NCI-H1092 (cell line): Measurements from ENCODE around the gene GRHL1.

ENCODE experiments used
- DNase-seq: peaks from one replicate; lab custom pipeline; 2025; lab: John Stamatoyannopoulos, UW

Gene GRHL1

DNA sequence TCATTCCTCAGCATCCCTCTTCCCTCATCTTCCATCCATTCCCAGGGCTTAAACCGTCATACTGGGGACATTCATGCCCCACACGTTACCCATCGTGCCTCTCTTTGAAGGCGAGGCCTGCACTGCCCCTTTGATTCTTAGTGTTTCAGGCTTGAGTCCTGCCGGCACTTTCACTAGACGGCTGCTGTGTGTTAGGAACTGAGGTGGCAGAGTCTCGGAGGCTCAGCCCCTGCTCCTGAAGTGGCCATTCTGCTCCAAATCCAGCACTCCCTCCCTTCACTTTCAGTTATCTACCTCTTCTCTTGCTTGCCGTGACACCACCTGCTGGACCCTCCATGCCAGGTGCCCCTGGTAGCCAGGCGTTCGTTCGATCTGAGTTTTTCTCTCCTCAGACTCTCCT is 43.0 kb downstream of the GRHL1 start:
- DNase-seq: no peak

GRCh38 chr2:9995059-9995458 is 43.6 kb downstream of the GRHL1 start:
- DNase-seq: no peak

GRCh38 chr2:9996321-9996720 is 44.8 kb downstream of the GRHL1 start:
- no peak for DNase-seq

DNA sequence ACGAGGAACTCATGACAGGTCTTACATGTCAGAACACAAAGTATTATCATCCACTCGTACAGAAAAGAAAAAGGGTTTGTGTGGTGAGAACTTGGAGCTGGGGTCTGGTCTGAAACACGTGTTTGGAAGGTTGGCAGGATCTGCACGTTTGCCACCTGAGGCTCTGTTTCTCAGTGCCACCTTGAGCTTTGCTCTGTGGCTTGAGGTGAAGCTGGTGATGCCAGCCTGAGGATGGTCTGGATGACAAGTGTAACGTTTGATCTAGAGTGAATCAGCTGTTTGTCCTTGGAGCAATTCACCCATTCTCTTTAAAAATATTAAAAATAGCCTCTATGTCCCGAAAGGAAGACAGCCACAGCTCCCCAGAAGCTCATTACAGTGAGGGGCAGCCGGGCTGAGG is 46.4 kb downstream of the GRHL1 start:
- no peak for DNase-seq

DNA sequence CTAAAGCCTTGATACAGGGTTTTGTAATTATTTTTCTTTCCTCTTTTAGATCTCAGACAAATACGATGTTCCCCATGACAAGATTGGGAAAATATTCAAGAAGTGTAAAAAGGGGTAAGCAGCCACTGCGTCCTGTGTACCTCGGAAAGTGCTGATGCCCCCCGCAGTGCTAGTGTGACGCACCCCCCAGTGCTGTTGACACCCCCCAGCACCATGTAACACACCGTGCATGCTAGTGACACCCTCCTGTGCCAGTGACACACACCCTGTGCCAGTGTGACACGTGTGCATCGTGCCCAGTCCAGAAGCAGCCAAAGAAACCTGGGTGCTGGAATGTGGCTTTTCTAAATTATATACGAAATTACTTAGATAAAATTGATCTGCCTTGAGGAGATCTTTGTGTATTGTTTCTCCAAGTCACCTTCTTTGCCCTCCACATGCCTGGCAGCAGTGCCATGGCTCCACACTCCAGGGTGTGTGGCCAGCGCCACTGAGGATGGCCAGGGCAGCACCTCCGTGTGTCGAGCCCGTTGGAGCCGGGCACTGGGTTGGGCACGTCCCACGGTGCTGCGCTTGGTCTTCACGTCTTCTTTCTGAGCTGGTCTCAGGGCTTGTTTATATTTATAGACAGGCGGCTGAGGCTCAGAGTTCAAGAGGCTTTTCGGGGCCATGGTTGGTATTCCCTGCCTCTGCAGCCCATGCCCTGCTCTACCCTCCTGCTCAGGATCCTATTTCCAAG is 47.6 kb downstream of the GRHL1 start:
- no peak for DNase-seq

- no peak for DNase-seq
Measured at GRCh38 chr2:9999693-10000092, 48.2 kb downstream of the GRHL1 start.

- no peak for DNase-seq
Measured at GRCh38 chr2:10000541-10000940, 49.0 kb downstream of the GRHL1 start.

GRCh38 chr2:10001586-10001985 is 50.1 kb downstream of the GRHL1 start:
- no peak for DNase-seq

- DNase-seq: no peak
Measured at GRCh38 chr2:10002109-10002508, 50.6 kb downstream of the GRHL1 start.

DNA sequence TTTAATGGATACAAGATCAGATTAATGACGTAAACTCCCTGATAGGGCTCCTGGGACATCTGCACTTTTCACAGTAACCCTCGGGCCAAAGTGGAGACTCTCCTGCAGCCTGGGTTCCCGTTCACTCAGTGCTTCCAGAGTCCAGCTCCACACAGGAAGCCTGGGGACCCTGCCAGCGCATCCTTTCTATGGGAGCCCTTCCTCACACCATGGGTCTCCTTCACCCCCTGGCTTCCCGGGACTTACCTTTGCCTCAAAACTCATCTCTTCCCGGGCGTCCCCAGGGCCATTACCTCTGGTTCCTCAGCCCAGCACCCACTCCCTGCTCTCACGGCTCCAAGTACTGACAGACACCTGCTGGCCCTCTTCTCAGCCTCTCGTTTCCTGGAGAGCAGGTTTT is 51.2 kb downstream of the GRHL1 start:
- DNase-seq: no peak

GRCh38 chr2:10003206-10004125 is 52.0 kb downstream of the GRHL1 start:
- no peak for DNase-seq

DNA sequence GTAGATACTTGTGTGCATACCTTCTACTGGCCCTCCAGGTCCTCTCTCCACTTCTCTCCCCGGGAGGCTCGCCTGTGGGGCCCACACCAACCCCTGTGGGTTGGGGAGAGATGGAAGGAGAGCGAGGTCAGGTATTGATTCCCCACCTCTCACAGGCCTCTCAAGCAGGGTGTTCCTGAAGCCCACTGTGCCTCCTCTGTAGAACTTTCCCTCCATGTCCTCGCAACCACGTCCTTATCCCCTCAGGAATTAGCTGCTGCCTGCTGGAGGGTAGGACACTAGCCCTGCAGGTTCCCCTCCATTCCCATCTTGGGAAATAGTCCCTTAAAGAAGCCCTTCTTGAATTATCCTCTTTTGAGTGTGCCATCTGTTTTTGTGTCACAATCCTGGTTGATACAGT is 52.9 kb downstream of the GRHL1 start:
- DNase-seq: no peak

- DNase-seq: no peak
Measured at GRCh38 chr2:10004836-10005235, 53.3 kb downstream of the GRHL1 start.

- no peak for DNase-seq
Measured at GRCh38 chr2:10005461-10006235, 54.2 kb downstream of the GRHL1 start.

GRCh38 chr2:10006236-10007161 is 55.0 kb downstream of the GRHL1 start:
- peak; percentile 7 for DNase-seq

- DNase-seq: no peak
Measured at GRCh38 chr2:10007435-10007834, 55.9 kb downstream of the GRHL1 start.

- no peak for DNase-seq
Measured at GRCh38 chr2:10007921-10008808, 56.7 kb downstream of the GRHL1 start.

- DNase-seq: no peak
Measured at GRCh38 chr2:10008809-10009176, 57.3 kb downstream of the GRHL1 start.

- no peak for DNase-seq
Measured at GRCh38 chr2:10009271-10009810, 57.8 kb downstream of the GRHL1 start.
